ENCODE results near the gene TLX1.

Gene TLX1

DNA sequence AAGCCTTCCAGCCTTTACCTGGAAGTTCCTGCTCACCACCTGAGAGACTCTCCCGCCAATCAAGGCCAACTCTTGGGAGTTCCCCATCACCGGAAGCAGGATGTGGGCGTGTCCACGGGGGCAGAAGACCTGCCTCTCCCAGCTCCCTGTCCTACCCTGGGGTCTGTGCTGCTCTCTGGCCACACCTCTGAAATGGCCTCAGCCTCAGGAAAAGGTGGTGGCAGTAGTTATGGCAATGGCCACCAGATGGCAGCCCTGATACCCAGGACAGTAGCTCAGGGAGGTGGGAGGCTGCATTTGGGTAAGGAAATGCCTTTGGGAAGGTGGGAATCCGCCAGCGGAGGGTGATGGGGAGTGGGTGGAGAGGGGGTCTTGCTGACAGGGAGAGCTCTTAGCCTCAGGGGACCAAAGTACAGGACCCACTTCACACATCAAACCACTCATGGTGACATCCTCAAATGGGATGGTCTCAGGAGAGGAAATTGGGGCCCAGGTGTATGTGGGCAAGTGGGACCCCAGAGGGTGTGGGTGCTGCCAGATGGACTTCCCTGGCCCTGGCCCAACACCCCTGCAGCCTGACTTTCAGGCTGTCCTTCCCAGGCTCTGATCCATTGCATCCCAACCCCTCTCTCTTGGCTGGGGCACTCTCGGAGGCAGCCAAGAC lies 35.4 kb upstream of the TLX1 start:
- Histone ChIP-seq H3K4me1 (ENCODE audit: control insufficient read depth, insufficient read depth, low read length) (peaks cover 4% of the 10 kb centered on the region), H3K4me3 (ENCODE audit: low read depth, low read length) (peak overlapping the region; percentile 6), H3K9me3 (ENCODE audit: control insufficient read depth, insufficient read depth, low read length) (no peaks in the 10 kb centered on the region), H3K36me3 (ENCODE audit: control insufficient read depth, insufficient read depth, low read length) (no peaks in the 10 kb centered on the region), H3K9ac (ENCODE audit: low read depth, low read length) (no peak overlapping the region), H3K27me3 (ENCODE audit: control insufficient read depth, insufficient read depth, low read length) (peaks cover 31% of the 10 kb centered on the region)

GRCh38 chr10:101096378-101096777 lies 34.7 kb upstream of the TLX1 start:
- Histone ChIP-seq H3K4me1 (ENCODE audit: control insufficient read depth, insufficient read depth, low read length) (peaks cover 4% of the 10 kb centered on the region), H3K9me3 (ENCODE audit: control insufficient read depth, insufficient read depth, low read length) (no peaks in the 10 kb centered on the region), H3K27me3 (ENCODE audit: control insufficient read depth, insufficient read depth, low read length) (peaks cover 31% of the 10 kb centered on the region), H3K9ac (ENCODE audit: low read depth, low read length) (no peak overlapping the region), H3K4me3 (ENCODE audit: low read depth, low read length) (no peak overlapping the region), H3K36me3 (ENCODE audit: control insufficient read depth, insufficient read depth, low read length) (no peaks in the 10 kb centered on the region)

- no peaks in the 10 kb centered on the region for H3K36me3 ChIP-seq (ENCODE audit: control insufficient read depth, insufficient read depth, low read length)
- H3K27me3 ChIP-seq (ENCODE audit: control insufficient read depth, insufficient read depth, low read length): peaks cover 40% of the 10 kb centered on the region
- no peak overlapping the region for H3K4me3 ChIP-seq (ENCODE audit: low read depth, low read length)
- H3K4me1 ChIP-seq (ENCODE audit: control insufficient read depth, insufficient read depth, low read length): peaks cover 4% of the 10 kb centered on the region
- H3K9me3 ChIP-seq (ENCODE audit: control insufficient read depth, insufficient read depth, low read length): no peaks in the 10 kb centered on the region
- H3K9ac ChIP-seq (ENCODE audit: low read depth, low read length): no peak overlapping the region
These were observed 33.2 kb upstream of the TLX1 start for GRCh38 chr10:101097881-101098280.

GRCh38 chr10:101099901-101100300 lies 31.2 kb upstream of the TLX1 start:
- Histone ChIP-seq H3K36me3 (ENCODE audit: control insufficient read depth, insufficient read depth, low read length) (no peaks in the 10 kb centered on the region), H3K27me3 (ENCODE audit: control insufficient read depth, insufficient read depth, low read length) (peaks cover 47% of the 10 kb centered on the region), H3K4me3 (ENCODE audit: low read depth, low read length) (no peak overlapping the region), H3K4me1 (ENCODE audit: control insufficient read depth, insufficient read depth, low read length) (peaks cover 4% of the 10 kb centered on the region), H3K9ac (ENCODE audit: low read depth, low read length) (no peak overlapping the region), H3K9me3 (ENCODE audit: control insufficient read depth, insufficient read depth, low read length) (no peaks in the 10 kb centered on the region)

DNA sequence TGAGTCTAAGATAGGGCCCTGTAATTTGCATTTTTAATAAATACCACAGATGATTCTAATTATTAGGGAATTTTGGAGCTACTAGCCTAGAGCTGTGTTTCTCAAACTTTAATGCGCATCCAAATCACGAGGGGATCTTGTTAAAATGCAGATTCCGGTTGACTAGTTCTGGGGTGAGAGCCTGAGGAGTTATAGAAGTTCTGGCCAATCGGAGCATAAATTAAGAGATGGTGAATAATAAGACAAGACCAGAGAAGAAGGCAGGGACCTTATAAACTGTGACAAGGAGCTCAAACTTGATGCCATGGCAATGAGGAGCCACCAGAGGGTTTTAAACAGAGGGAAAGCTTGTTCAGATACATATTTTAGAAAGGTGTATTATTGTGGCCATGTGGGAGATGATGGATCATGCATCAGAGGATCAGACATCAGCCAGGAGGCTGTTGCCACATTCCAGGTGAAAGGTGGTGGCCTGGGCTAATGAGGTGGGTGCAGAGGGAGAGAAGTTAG lies 29.7 kb upstream of the TLX1 start:
- H3K4me1 ChIP-seq (ENCODE audit: control insufficient read depth, insufficient read depth, low read length): no peaks in the 10 kb centered on the region
- H3K9me3 ChIP-seq (ENCODE audit: control insufficient read depth, insufficient read depth, low read length): no peaks in the 10 kb centered on the region

DNA sequence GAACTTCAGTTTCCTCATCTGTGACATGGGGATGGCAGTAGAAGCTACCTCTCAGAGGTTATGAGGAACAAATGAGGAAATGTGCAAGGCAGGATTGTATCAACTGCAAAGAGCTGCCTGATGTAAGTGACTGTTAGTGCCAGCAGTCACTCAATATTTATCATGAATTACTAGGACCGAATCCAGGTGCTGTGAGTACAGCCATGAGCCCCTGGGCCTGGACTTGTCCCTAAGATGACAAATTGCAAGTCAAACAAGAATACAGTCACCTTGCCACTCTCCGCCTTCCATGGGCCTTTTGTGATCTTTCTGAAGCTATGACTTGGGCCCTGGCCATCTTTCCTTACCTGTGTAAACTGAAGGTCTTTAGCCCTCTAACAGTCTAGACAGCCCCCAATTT lies 27.7 kb upstream of the TLX1 start:
- peaks cover 37% of the 10 kb centered on the region for H3K27me3 ChIP-seq (ENCODE audit: control insufficient read depth, insufficient read depth, low read length)

More for the DNA sequence above, 29.7 kb upstream of the TLX1 start:
- Histone ChIP-seq H3K9ac (ENCODE audit: low read depth, low read length) (no peak overlapping the region), H3K36me3 (ENCODE audit: control insufficient read depth, insufficient read depth, low read length) (no peaks in the 10 kb centered on the region), H3K4me3 (ENCODE audit: low read depth, low read length) (no peak overlapping the region), H3K27me3 (ENCODE audit: control insufficient read depth, insufficient read depth, low read length) (peaks cover 47% of the 10 kb centered on the region)

DNA sequence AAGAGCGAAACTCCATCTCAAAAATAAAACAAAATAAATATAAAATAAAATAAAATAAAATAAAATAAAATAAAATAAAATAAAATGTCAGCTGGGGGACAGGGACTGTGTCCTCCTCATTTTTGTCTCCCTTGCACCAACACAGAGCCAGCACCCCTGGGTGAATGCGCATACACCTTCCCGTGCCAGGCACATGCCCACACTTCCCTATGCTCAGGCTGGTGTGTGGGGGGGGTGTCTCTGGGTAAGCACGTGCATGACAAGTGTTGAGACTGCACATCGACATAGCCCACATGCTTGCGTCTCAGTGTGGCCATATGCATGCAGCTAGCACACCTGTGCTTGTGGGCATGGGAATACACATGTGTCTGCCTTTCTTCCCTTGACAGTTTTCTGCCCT lies 24.7 kb upstream of the TLX1 start:
- Histone ChIP-seq H3K4me1 (ENCODE audit: control insufficient read depth, insufficient read depth, low read length) (peaks cover 2% of the 10 kb centered on the region), H3K4me3 (ENCODE audit: low read depth, low read length) (no peak overlapping the region), H3K36me3 (ENCODE audit: control insufficient read depth, insufficient read depth, low read length) (no peaks in the 10 kb centered on the region), H3K9me3 (ENCODE audit: control insufficient read depth, insufficient read depth, low read length) (no peaks in the 10 kb centered on the region), H3K27me3 (ENCODE audit: control insufficient read depth, insufficient read depth, low read length) (peaks cover 16% of the 10 kb centered on the region), H3K9ac (ENCODE audit: low read depth, low read length) (no peak overlapping the region)

More for the DNA sequence above, 27.7 kb upstream of the TLX1 start:
- Histone ChIP-seq H3K4me1 (ENCODE audit: control insufficient read depth, insufficient read depth, low read length) (no peaks in the 10 kb centered on the region), H3K36me3 (ENCODE audit: control insufficient read depth, insufficient read depth, low read length) (no peaks in the 10 kb centered on the region), H3K9ac (ENCODE audit: low read depth, low read length) (no peak overlapping the region), H3K4me3 (ENCODE audit: low read depth, low read length) (no peak overlapping the region), H3K9me3 (ENCODE audit: control insufficient read depth, insufficient read depth, low read length) (no peaks in the 10 kb centered on the region)

GRCh38 chr10:101107771-101108170 lies 23.3 kb upstream of the TLX1 start:
- peaks cover 8% of the 10 kb centered on the region for H3K27me3 ChIP-seq (ENCODE audit: control insufficient read depth, insufficient read depth, low read length)
- no peak overlapping the region for H3K9ac ChIP-seq (ENCODE audit: low read depth, low read length)
- H3K9me3 ChIP-seq (ENCODE audit: control insufficient read depth, insufficient read depth, low read length): no peaks in the 10 kb centered on the region
- no peak overlapping the region for H3K4me3 ChIP-seq (ENCODE audit: low read depth, low read length)
- peaks cover 2% of the 10 kb centered on the region for H3K4me1 ChIP-seq (ENCODE audit: control insufficient read depth, insufficient read depth, low read length)
- no peaks in the 10 kb centered on the region for H3K36me3 ChIP-seq (ENCODE audit: control insufficient read depth, insufficient read depth, low read length)

DNA sequence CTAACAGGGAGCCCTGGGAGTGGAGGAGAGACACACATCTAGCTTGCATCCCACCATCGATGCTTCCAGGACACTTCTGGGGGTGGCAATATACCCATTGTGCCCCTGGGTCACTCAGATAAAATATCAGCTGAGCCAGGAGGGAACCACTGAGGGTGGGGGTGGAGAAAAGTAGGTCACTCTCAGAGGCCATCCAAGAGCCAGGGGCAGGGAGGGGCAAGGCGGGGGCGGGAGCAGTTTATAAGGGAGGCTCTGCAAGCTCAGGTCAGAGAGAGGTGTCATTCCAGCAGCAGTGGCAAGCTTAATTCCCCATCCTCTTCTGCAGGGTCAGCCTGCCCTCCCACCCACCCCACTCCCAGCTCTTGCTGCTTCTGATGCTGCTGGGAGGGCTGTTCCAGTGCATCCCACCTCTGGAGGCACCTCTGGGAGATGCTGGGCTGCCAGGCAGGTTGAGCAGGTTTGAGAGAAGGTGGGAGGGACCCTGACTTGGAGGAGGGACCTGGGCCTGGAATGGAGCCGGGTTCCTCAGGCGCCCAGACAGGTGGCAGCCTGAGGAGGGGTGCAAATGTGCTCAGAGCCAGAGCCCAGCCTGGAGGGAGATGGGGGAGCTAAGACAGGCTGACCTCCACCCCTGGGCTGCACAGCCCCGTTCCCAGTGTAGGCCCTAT lies 20.1 kb upstream of the TLX1 start:
- H3K4me3 ChIP-seq (ENCODE audit: low read depth, low read length): no peak overlapping the region
- H3K4me1 ChIP-seq (ENCODE audit: control insufficient read depth, insufficient read depth, low read length): peaks cover 2% of the 10 kb centered on the region
- peaks cover 6% of the 10 kb centered on the region for H3K27me3 ChIP-seq (ENCODE audit: control insufficient read depth, insufficient read depth, low read length)
- H3K9me3 ChIP-seq (ENCODE audit: control insufficient read depth, insufficient read depth, low read length): no peaks in the 10 kb centered on the region
- no peak overlapping the region for H3K9ac ChIP-seq (ENCODE audit: low read depth, low read length)
- H3K36me3 ChIP-seq (ENCODE audit: control insufficient read depth, insufficient read depth, low read length): no peaks in the 10 kb centered on the region

GRCh38 chr10:101111547-101111946 lies 19.6 kb upstream of the TLX1 start:
- no peaks in the 10 kb centered on the region for H3K9me3 ChIP-seq (ENCODE audit: control insufficient read depth, insufficient read depth, low read length)
- no peak overlapping the region for H3K4me3 ChIP-seq (ENCODE audit: low read depth, low read length)
- no peak overlapping the region for H3K9ac ChIP-seq (ENCODE audit: low read depth, low read length)
- no peaks in the 10 kb centered on the region for H3K36me3 ChIP-seq (ENCODE audit: control insufficient read depth, insufficient read depth, low read length)
- peaks cover 9% of the 10 kb centered on the region for H3K27me3 ChIP-seq (ENCODE audit: control insufficient read depth, insufficient read depth, low read length)
- peaks cover 2% of the 10 kb centered on the region for H3K4me1 ChIP-seq (ENCODE audit: control insufficient read depth, insufficient read depth, low read length)

- Histone ChIP-seq H3K27me3 (ENCODE audit: control insufficient read depth, insufficient read depth, low read length) (peaks cover 16% of the 10 kb centered on the region), H3K4me1 (ENCODE audit: control insufficient read depth, insufficient read depth, low read length) (peaks cover 2% of the 10 kb centered on the region), H3K36me3 (ENCODE audit: control insufficient read depth, insufficient read depth, low read length) (no peaks in the 10 kb centered on the region), H3K9me3 (ENCODE audit: control insufficient read depth, insufficient read depth, low read length) (no peaks in the 10 kb centered on the region), H3K9ac (ENCODE audit: low read depth, low read length) (no peak overlapping the region), H3K4me3 (ENCODE audit: low read depth, low read length) (no peak overlapping the region)
These were observed 18.1 kb upstream of the TLX1 start for GRCh38 chr10:101112799-101113594.
